ENCODE results near the gene TIMP3. TPM values are rescaled to one million over a fixed set of nuclear protein-coding genes. Genes with fewer than 3 reads are reported as not detected.

TIMP3 gene
- total RNA-seq: 100 to 1,000 TPM; 149 to 280 TPM

GRCh38 chr22:32801537-32802236 is at the start of gene TIMP3:
Gene TIMP3 (plus strand): TSS chr22:32801705. CDS start chr22:32802002, 297 bp downstream.
- peak; percentile 64 to 69 (median 67) for TF ChIP-seq POLR2A (IDR thresholded peaks at IDR 0.05)
- TF ChIP-seq CTCF (IDR thresholded peaks at IDR 0.05): no peak
- Histone ChIP-seq H3K27me3 (peaks cover 0 to 12% of the 10 kb centered on the region in 2 donors), H3K9me3 (no peaks in the 10 kb centered on the region), H3K27ac (peak within 1 kb of the TSS in 3 of 4 donors; percentile 5 to 49 (median 46)), H3K4me1 (peaks cover 12% of the 10 kb centered on the region), H3K4me3 (no peak within 1 kb of the TSS), H3K36me3 (replicated peaks in 1 of 2; ENCODE audit: insufficient read depth in 1 of 2, low read depth in 2 of 2) (no peaks in the 10 kb centered on the region)
- WGBS, 2 donors: 0 to 1% methylated on average over 2 to 55 of the region's 72 CpGs
- intact Hi-C loops (cut with DNase I): loop anchor here (10.0 kb wide), 1 partner anchor 267 kb away; no protein-coding TSS in a partner anchor
- peak; percentile 50 to 74 (median 62) for DNase-seq
- peak; percentile 77 for ATAC-seq

GRCh38 chr22:32752326-32752725 is 49.2 kb upstream of the TIMP3 start:
- ATAC-seq (no peak), DNase-seq (no peak)
- H3K4me3 ChIP-seq: no peak overlapping the region
- no peaks in the 10 kb centered on the region for H3K9me3 ChIP-seq
- no peaks in the 10 kb centered on the region for H3K27me3 ChIP-seq
- 71 to 80% methylated on average over 9 of the region's 9 CpGs for WGBS, 2 donors
- H3K4me1 ChIP-seq: no peaks in the 10 kb centered on the region
- intact Hi-C loops (cut with DNase I): no loop called here
- H3K27ac ChIP-seq: no peak overlapping the region
- TF ChIP-seq POLR2A (IDR thresholded peaks at IDR 0.05) (no peak), CTCF (IDR thresholded peaks at IDR 0.05) (no peak)
- H3K36me3 ChIP-seq (replicated peaks in 1 of 2; ENCODE audit: insufficient read depth in 1 of 2, low read depth in 2 of 2): no peaks in the 10 kb centered on the region

GRCh38 chr22:32752816-32753520 is 48.5 kb upstream of the TIMP3 start:
- ATAC-seq (peak; percentile 45), DNase-seq (no peak)
- TF ChIP-seq CTCF (IDR thresholded peaks at IDR 0.05) (no peak), POLR2A (IDR thresholded peaks at IDR 0.05) (no peak)
- Histone ChIP-seq H3K27ac (no peak overlapping the region), H3K27me3 (no peaks in the 10 kb centered on the region), H3K4me3 (no peak overlapping the region), H3K9me3 (no peaks in the 10 kb centered on the region), H3K4me1 (no peaks in the 10 kb centered on the region), H3K36me3 (replicated peaks in 1 of 2; ENCODE audit: insufficient read depth in 1 of 2, low read depth in 2 of 2) (no peaks in the 10 kb centered on the region)
- intact Hi-C loops (cut with DNase I): no loop called here
- WGBS, 2 donors: 70 to 81% methylated on average over 9 to 11 of the region's 11 CpGs

- no peaks in the 10 kb centered on the region for H3K9me3 ChIP-seq
- H3K4me3 ChIP-seq: no peak overlapping the region
- H3K27ac ChIP-seq: no peak overlapping the region
- H3K27me3 ChIP-seq: no peaks in the 10 kb centered on the region
- DNase-seq (no peak), ATAC-seq (no peak)
- no peaks in the 10 kb centered on the region for H3K4me1 ChIP-seq
- H3K36me3 ChIP-seq (replicated peaks in 1 of 2; ENCODE audit: insufficient read depth in 1 of 2, low read depth in 2 of 2): no peaks in the 10 kb centered on the region
- TF ChIP-seq CTCF (IDR thresholded peaks at IDR 0.05) (no peak), POLR2A (IDR thresholded peaks at IDR 0.05) (no peak)
- intact Hi-C loops (cut with DNase I): no loop called here
- 78 to 88% methylated on average over 5 to 6 of the region's 6 CpGs for WGBS, 2 donors
These were observed 47.9 kb upstream of the TIMP3 start for GRCh38 chr22:32753591-32753990.

Measured in body of pancreas (tissue), 4 donors.